Mesothelial cell of epicardium (in vitro differentiated cells): Measurements from ENCODE around the gene SRRM2. TPM values are rescaled to one million over a fixed set of nuclear protein-coding genes. Genes with fewer than 3 reads are reported as not detected.
A peak's percentile ranks its signal among the peaks of the same experiment; 100 is the strongest.
"Not testable (repeated sequence)": the region's sequence is repeated elsewhere in the genome, so short reads cannot be mapped to it uniquely, and the experiment has no call there.

Experiments
- DNase-seq, 2 experiments: peaks; one replicate each; pipeline ENCODE4 v3.0.0; 2021; ENCODE audit warnings: low spot score in 2 of 2; ENCODE audit not compliant: unreplicated experiment in 2 of 2
- H3K27ac Mint-ChIP-seq: 2 replicates; pipeline ENCODE4 v1.8.0; 2021; ENCODE audit warnings: mixed read lengths
- H3K27me3 Mint-ChIP-seq: 2 replicates; pipeline ENCODE4 v1.8.0; 2021; ENCODE audit warnings: low read depth, mixed read lengths
- H3K36me3 Mint-ChIP-seq: 2 replicates; pipeline ENCODE4 v1.8.0; 2021; ENCODE audit warnings: mixed read lengths
- H3K4me1 Mint-ChIP-seq: 2 replicates; pipeline ENCODE4 v1.8.0; 2021; ENCODE audit warnings: mixed read lengths
- H3K4me3 Mint-ChIP-seq: 2 replicates; pipeline ENCODE4 v1.8.0; 2021; ENCODE audit warnings: mild to moderate bottlenecking, moderate library complexity, mixed read lengths
- H3K9me3 Mint-ChIP-seq: 2 replicates; pipeline ENCODE4 v1.8.0; 2021; ENCODE audit warnings: mixed read lengths
- total RNA-seq: library from RNA; stranded (reverse); gene quantifications from 3 replicates; pipeline ENCODE4 v1.2.1, GENCODE V29; 2021
- TF ChIP-seq, protein P1 (sequence below): fragments of 200-600 bp; sonication (generic); IDR thresholded peaks from one replicate; pipeline ENCODE4 v1.5.0; 2021; ENCODE audit warnings: antibody characterized with exemption; ENCODE audit not compliant: unreplicated experiment

Gene SRRM2
- total RNA-seq, 1 donor from 2014 or later, result 854 TPM

DNA sequence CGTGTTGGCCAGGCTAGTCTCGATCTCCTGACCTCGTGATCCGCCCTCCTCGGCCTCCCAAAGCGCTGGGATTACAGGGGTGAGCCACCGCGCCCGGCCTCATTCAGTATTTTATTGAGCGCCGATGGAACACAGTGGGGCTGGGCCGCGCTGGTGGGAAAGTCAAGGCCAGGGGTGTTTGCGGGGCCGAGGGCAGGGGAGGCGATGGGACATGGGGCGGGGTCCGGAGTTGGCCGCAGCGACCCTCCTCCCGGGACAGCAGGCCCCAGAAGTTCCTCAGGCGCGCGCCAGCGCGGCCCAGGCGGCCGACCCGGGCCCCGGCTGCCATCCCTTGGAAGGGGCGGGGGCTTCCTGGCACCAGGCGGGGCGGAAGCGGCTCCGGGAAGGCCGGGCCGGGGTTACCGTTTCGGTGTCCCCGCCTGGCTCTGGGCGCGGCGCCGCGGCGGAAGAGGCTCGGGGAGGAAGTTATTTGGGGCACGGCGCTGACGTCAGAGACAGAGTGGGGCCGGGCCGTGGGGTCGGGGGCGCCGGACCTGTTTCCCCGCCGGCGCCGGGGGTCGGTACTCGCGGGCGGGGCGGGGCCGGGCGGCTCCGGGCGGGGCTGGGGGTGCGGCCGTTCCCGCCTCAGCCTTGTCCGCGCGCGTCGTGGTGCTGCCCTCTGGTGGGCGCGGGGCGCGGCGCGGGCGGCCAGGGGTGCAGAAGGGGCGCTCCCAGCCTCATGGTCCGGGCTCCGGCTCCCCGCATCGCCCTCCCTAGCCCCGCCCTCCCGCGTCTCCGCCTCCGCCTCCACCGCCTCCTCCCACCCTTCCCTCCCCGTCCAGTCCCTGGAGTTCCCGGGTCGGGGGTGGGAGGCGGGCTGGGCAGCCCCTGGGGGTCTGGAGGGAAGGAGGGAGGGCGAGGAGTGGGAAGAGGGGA lies 31.5 kb upstream of the SRRM2 start:
- Mint-ChIP-seq H3K27me3 (peaks cover 4% of the 10 kb centered on the region), H3K4me3 (peak overlapping the region; percentile 73), H3K4me1 (peaks cover 2% of the 10 kb centered on the region), H3K27ac (peak overlapping the region; percentile 75), H3K36me3 (no peaks in the 10 kb centered on the region), H3K9me3 (no peaks in the 10 kb centered on the region)
- TF ChIP-seq, protein P1, sequence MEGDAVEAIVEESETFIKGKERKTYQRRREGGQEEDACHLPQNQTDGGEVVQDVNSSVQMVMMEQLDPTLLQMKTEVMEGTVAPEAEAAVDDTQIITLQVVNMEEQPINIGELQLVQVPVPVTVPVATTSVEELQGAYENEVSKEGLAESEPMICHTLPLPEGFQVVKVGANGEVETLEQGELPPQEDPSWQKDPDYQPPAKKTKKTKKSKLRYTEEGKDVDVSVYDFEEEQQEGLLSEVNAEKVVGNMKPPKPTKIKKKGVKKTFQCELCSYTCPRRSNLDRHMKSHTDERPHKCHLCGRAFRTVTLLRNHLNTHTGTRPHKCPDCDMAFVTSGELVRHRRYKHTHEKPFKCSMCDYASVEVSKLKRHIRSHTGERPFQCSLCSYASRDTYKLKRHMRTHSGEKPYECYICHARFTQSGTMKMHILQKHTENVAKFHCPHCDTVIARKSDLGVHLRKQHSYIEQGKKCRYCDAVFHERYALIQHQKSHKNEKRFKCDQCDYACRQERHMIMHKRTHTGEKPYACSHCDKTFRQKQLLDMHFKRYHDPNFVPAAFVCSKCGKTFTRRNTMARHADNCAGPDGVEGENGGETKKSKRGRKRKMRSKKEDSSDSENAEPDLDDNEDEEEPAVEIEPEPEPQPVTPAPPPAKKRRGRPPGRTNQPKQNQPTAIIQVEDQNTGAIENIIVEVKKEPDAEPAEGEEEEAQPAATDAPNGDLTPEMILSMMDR, result peak; percentile 78
- DNase-seq, result peak; percentile 79 to 88

DNA sequence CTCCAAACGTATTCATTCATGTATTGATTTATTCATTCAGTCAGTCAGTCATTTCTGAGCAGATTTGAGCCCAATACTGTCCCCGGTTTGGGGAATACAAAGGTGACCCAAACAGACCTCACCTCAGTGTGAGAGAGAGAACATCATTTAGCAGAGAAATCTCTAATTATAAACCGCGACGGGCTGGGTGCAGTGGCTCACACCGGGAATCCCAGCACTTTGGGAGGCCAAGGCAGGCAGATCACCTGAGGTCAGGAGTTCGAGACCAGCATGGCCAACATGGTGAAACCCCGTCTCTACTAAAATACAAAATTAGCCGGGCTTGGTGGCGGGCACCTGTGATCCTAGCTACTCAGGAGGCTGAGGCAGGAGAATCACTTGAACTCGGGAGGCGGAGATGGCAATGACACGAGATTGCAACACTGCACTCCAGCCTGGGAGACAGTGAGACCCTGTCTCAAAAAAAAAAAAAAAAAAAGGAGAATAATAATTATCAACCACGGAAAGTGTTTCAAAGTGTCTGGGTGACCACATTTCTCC lies 30.7 kb upstream of the SRRM2 start:
- H3K4me1 Mint-ChIP-seq, H3K27me3 Mint-ChIP-seq, H3K36me3 Mint-ChIP-seq, DNase-seq, H3K9me3 Mint-ChIP-seq, H3K27ac Mint-ChIP-seq: not testable (repeated sequence)
- peak overlapping the region; percentile 56 for H3K4me3 Mint-ChIP-seq

DNA sequence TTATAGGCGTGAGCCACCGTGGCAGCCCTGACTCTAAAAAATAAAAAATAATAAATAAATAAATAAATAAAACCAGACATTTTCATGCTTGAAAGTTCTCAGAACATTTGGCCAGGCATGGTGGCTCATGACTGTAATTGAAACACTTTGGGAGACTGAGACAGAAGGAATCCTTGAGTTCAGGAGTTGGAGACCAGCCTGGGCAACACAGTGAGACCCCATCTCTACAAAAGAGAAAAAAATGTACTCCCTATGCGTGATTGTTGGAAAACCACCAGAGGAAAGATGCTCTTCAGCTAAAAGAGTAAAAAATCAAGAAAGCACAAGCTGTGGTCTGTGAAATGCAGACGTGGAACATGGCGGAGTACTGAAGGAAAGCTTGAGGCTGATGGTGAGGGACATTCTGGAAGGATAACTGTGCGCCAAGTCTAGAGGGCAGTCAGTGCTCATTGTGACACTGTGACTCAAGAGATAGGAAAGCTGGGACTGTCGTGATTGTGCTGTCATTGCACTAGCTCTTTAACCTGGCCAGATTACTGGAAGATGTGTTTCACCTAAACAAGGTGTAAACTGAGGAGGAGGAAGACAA lies 28.3 kb upstream of the SRRM2 start:
- Mint-ChIP-seq H3K9me3 (no peaks in the 10 kb centered on the region), H3K27me3 (peaks cover 4% of the 10 kb centered on the region), H3K27ac (no peak overlapping the region), H3K36me3 (no peaks in the 10 kb centered on the region), H3K4me1 (peaks cover 2% of the 10 kb centered on the region), H3K4me3 (no peak overlapping the region)
- TF ChIP-seq, protein P1, result no peak
- DNase-seq, result no peak

DNA sequence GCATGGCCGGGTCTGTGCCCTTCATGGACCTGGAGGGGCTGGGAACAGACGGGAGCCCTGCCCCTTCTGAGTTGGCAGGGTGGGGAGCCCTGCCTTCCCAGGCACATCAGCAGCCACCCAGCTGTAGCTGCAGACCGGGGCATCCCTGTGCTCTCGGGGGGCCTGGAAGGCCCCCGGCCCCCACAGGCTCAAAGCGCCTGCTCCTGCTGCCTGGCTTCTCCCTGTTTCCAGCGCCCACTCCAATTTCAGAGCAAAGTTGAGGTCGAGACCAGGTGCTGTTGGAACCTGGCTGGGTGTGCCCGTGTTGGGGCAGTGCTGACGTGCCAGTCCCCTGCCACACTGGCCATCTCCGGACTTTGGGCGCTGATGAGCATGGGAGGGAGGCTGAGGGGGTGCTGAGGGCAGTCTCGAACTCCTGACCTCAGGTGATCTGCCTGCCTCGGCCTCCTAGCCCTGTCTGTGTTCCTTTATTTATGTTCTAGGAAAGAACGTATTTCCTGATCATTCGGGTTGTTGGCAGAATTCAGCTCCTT lies 27.6 kb upstream of the SRRM2 start:
- Mint-ChIP-seq H3K27ac (no peak overlapping the region), H3K9me3 (no peaks in the 10 kb centered on the region), H3K36me3 (no peaks in the 10 kb centered on the region), H3K4me1 (peaks cover 2% of the 10 kb centered on the region), H3K4me3 (no peak overlapping the region), H3K27me3 (peaks cover 4% of the 10 kb centered on the region)
- TF ChIP-seq, protein P1, result no peak
- DNase-seq, result no peak

DNA sequence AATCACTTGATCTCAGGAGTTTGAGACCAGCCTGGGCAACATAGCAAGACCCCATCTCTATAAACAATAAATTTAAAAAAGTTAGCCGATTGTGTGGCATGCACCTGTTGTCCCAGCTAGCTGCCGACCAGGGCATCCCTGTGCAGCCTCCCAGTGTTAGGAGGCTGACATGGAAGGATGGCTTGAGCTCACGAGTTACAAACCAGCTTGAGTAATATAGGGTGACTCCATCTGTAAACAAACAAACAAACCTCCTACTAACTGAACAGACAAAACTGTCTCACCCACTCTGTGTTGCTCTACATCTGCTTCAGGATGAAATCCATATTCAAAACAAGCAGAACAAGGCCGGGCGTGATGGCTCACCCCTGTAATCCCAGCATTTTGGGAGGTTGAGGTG lies 25.5 kb upstream of the SRRM2 start:
- Mint-ChIP-seq H3K4me3 (no peak overlapping the region), H3K27ac (no peak overlapping the region), H3K36me3 (no peaks in the 10 kb centered on the region), H3K27me3 (peaks cover 4% of the 10 kb centered on the region), H3K4me1 (no peaks in the 10 kb centered on the region), H3K9me3 (no peaks in the 10 kb centered on the region)
- TF ChIP-seq, protein P1, result no peak
- DNase-seq, result no peak

DNA sequence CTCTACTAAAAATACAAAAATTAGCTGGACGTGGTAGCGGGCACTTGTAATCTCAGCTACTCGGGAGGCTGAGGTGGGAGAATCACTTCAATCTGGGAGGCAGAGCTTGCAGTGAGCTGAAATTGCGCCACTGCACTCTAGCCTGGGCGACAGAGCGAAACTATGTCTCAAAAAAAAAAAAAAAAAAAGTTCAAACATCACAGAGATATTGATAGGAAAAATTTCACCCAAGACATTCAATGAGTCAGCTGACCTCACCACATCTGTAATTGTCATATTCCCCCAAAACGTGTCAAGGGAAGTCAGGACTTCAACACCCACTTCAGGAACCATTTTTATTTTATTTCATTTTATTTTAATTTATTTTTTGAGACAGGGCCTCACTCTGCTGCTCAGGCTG lies 24.4 kb upstream of the SRRM2 start:
- Mint-ChIP-seq H3K36me3 (no peaks in the 10 kb centered on the region), H3K27me3 (peaks cover 7% of the 10 kb centered on the region), H3K27ac (no peak overlapping the region), H3K4me1 (no peaks in the 10 kb centered on the region), H3K4me3 (no peak overlapping the region), H3K9me3 (no peaks in the 10 kb centered on the region)
- DNase-seq, result no peak
- TF ChIP-seq, protein P1, result no peak
